HT1080 (cell line): ENCODE results near the gene PET100. TPM values are rescaled to one million over a fixed set of nuclear protein-coding genes. Genes with fewer than 3 reads are reported as not detected.
A peak's percentile ranks its signal among the peaks of the same experiment; 100 is the strongest.

Source experiments
- DNase-seq: peaks from one replicate; pipeline ENCODE4 v3.0.0-alpha.2; 2015; ENCODE audit warnings: low read depth
- polyA plus RNA-seq, 2 experiments: library from polyadenylated mRNA; depleted of rRNA; stranded (reverse); fragments of >200 nt; gene quantifications; 2 replicates each; pipeline ENCODE4 v1.2.3, GENCODE V29; 2015
- total RNA-seq: library from RNA; depleted of rRNA; stranded (reverse); fragments of >200 nt; shearing (Covaris generic); gene quantifications from 2 replicates; pipeline ENCODE4 v1.2.3, GENCODE V29; 2014; rRNA removed

PET100 gene
- 18.5 and 52.8 TPM in 2 replicates for total RNA-seq
- polyA plus RNA-seq (2015; cell fraction: cytosol; rRNA removed), result 7.0 and 34.2 TPM in 2 replicates
- polyA plus RNA-seq (2015; cell fraction: nucleus; rRNA removed), result 13.2 and 17.2 TPM in 2 replicates

GRCh38 chr19:7629347-7630054, at the start of gene PET100, which contains the start of gene XAB2:
PET100 (plus strand) TSS chr19:7629793; CDS start chr19:7629834, 41 bp downstream.
XAB2 (minus strand) TSS chr19:7629545; CDS start chr19:7629527, 18 bp downstream.
- peak; percentile 97 for DNase-seq

- DNase-seq, result no peak
These were observed 47.1 kb upstream of the PET100 start for GRCh38 chr19:7582446-7582845.

- DNase-seq, result no peak
These were observed 39.8 kb upstream of the PET100 start for GRCh38 chr19:7589822-7590221.

- DNase-seq, result no peak
These were observed 39.3 kb upstream of the PET100 start for GRCh38 chr19:7590256-7590655.

- DNase-seq, result no peak
These were observed 34.0 kb upstream of the PET100 start, which contains the start of gene CAMSAP3 for GRCh38 chr19:7595466-7596133. CAMSAP3 (plus strand) TSS chr19:7595863; CDS start chr19:7596003, 140 bp downstream.

- DNase-seq, result no peak
These were observed 33.2 kb upstream of the PET100 start for GRCh38 chr19:7596211-7596937.

- DNase-seq, result no peak
These were observed 31.9 kb upstream of the PET100 start for GRCh38 chr19:7597689-7598088.

GRCh38 chr19:7598180-7598579, 31.4 kb upstream of the PET100 start:
- no peak for DNase-seq

- no peak for DNase-seq
These were observed 28.9 kb upstream of the PET100 start for GRCh38 chr19:7600721-7601120.

GRCh38 chr19:7602240-7602934, 27.2 kb upstream of the PET100 start:
- no peak for DNase-seq

- no peak for DNase-seq
These were observed 26.6 kb upstream of the PET100 start for GRCh38 chr19:7602935-7603497.

GRCh38 chr19:7603919-7604318, 25.7 kb upstream of the PET100 start:
- DNase-seq, result no peak

GRCh38 chr19:7605490-7606222, 23.9 kb upstream of the PET100 start:
- peak; percentile 42 for DNase-seq

- no peak for DNase-seq
These were observed 23.3 kb upstream of the PET100 start for GRCh38 chr19:7606289-7606688.

GRCh38 chr19:7607212-7607873, 22.2 kb upstream of the PET100 start:
- DNase-seq, result no peak

- no peak for DNase-seq
These were observed 21.6 kb upstream of the PET100 start for GRCh38 chr19:7607874-7608560.

GRCh38 chr19:7610491-7611240, 18.9 kb upstream of the PET100 start:
- no peak for DNase-seq
